GM12892 (cell line): ENCODE data around the gene CCDC127.

Experiments used
- POLR2A ChIP-seq: IDR thresholded peaks from 2 replicates; pipeline ENCODE4 v1.6.1; 2011; ENCODE audit warnings: low read depth, low read length, control low read depth
- POLR2AphosphoS5 ChIP-seq: IDR thresholded peaks from 2 replicates; pipeline ENCODE4 v1.6.1; 2011; ENCODE audit warnings: low read depth, low read length, control low read depth
- TAF1 ChIP-seq: IDR thresholded peaks from 2 replicates; pipeline ENCODE4 v1.6.1; 2011; ENCODE audit warnings: low read depth, mild to moderate bottlenecking, control low read depth, low read length, borderline replicate concordance

DNA sequence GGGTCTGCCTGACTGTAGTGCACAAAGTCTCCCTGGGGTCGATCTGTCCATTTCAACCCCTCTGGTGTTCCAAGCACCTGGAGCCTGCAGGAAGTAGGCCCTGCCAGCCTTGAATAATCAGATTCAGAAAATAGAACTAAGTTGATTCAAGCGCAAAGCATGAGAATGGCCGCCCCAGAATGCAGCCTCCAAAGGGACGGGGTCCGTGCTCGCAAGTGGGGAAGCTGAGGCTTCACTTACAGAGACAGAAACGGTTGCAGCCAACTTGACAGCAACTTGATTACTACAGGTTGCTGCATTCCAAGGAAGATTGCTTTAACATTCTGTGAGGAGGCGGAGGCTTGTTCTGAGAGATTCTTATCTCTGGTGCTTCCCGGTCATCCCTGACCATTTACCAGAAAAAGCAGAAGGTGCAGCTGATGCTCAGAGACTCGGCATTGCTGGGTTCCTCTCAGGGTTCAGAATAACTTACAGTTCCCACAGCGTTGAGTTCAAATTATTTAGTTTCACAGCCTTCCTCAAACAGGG, 41.6 kb downstream of the CCDC127 start:
- no peak for TF ChIP-seq POLR2A
- TF ChIP-seq POLR2AphosphoS5: no peak
- TF ChIP-seq TAF1: no peak
